ENCODE data around the gene DLG3. TPM values are rescaled to one million over a fixed set of nuclear protein-coding genes. Genes with fewer than 3 reads are reported as not detected.

The DLG3 gene
- total RNA-seq, 1 experiment from 2014 or later = 71.2 TPM

DNA sequence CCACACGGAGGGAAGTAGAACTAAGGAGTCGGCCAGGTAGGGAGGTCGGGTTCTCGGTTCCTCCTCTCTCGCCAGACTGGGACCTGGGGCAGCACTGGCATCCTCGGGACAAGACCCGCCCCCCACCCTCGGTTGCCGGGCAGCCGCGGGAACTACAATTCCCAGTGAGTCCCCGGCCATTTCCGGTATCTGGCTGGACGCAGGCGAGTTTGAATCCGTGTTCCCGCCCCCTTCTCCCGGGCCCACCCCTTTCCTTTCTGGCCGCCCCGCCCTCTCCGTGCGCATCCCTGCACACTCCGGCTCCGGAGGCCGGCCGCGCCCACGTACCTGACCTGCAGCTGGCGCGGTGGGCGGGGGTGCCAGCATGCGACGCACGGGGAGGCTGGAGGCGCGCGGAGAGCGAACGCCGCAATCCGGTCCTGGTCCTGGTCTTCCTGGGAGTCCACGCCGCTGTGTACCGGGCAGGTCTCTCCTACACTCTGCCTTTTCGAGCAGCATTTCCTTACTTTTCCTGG lies 10.2 kb upstream of the DLG3 start:
- Mint-ChIP-seq H3K4me3 (peak overlapping the region; percentile 83 to 90), H3K27ac (peak overlapping the region; percentile 90 to 98 (median 97); a peak in 5 of 7 replicates), H3K36me3 (ENCODE audit: insufficient read depth in 1 of 3, low read depth in 3 of 3) (peaks cover 14 to 29% (median 15%) of the 10 kb centered on the region in 3 experiments; a peak in 6 of 7 replicates), H3K4me1 (peaks cover 15 to 23% of the 10 kb centered on the region in 2 experiments), H3K9me3 (peaks cover 74 to 78% of the 10 kb centered on the region in 2 experiments), H3K27me3 (ENCODE audit: low read depth) (peaks cover 4% of the 10 kb centered on the region)
- Histone ChIP-seq H3K56ac (ENCODE audit: insufficient read length, low read depth, low read length) (no peak overlapping the region), H3K79me2 (ENCODE audit: insufficient read depth, low read length) (no peaks in the 10 kb centered on the region), H3K27me3 (ENCODE audit: insufficient read depth, low read length) (no peaks in the 10 kb centered on the region), H3K4me1 (ENCODE audit: insufficient read depth, low read length) (no peaks in the 10 kb centered on the region; the same call in 1 of the 2 replicates), H2AK5ac (ENCODE audit: insufficient read length, low read length) (no peak overlapping the region), H3K14ac (ENCODE audit: insufficient read depth, low read length) (no peak overlapping the region), H3K27ac (ENCODE audit: insufficient read length, low read depth, low read length) (no peak overlapping the region), H2BK120ac (ENCODE audit: low read depth, low read length, poor library complexity, severe bottlenecking) (no peak overlapping the region), H2BK5ac (ENCODE audit: insufficient read length, low read length) (no peak overlapping the region), H3K4ac (ENCODE audit: low read depth, low read length) (no peak overlapping the region), H2BK20ac (ENCODE audit: low read depth, low read length, poor library complexity, severe bottlenecking) (no peak overlapping the region), H3K4me2 (ENCODE audit: insufficient read depth, insufficient read length, low read length) (peak overlapping the region; percentile 81), H4K20me1 (ENCODE audit: control insufficient read depth, insufficient read depth, insufficient read length) (no peaks in the 10 kb centered on the region), H3T11ph (ENCODE audit: low read length) (no peak overlapping the region), H3K18ac (ENCODE audit: insufficient read length, low read depth, low read length) (no peak overlapping the region), H2BK12ac (ENCODE audit: insufficient read length, low read depth, low read length) (no peak overlapping the region), H4K5ac (ENCODE audit: insufficient read length, low read depth, low read length) (no peak overlapping the region), H3K23me2 (ENCODE audit: insufficient read length, low read depth, low read length, poor library complexity, severe bottlenecking) (peaks cover 10% of the 10 kb centered on the region), H3K79me1 (ENCODE audit: insufficient read depth, low read depth, low read length, poor library complexity, severe bottlenecking) (no peaks in the 10 kb centered on the region), H3K9me3 (ENCODE audit: control insufficient read depth, low read depth, low read length) (peaks cover 44% of the 10 kb centered on the region), H4K8ac (replicated peaks; ENCODE audit: insufficient read length, low read depth, low read length) (no peak overlapping the region), H2AFZ (ENCODE audit: low read length) (no peak overlapping the region), H4K91ac (ENCODE audit: insufficient read length, low read depth, low read length) (no peak overlapping the region), H3K23ac (ENCODE audit: insufficient read length, low read depth, low read length) (no peak overlapping the region), H3K9ac (ENCODE audit: extremely low read depth, insufficient read length, low read length) (peak overlapping the region; percentile 26), H2BK15ac (ENCODE audit: low read depth, low read length) (no peak overlapping the region)
- TF ChIP-seq, protein P1, sequence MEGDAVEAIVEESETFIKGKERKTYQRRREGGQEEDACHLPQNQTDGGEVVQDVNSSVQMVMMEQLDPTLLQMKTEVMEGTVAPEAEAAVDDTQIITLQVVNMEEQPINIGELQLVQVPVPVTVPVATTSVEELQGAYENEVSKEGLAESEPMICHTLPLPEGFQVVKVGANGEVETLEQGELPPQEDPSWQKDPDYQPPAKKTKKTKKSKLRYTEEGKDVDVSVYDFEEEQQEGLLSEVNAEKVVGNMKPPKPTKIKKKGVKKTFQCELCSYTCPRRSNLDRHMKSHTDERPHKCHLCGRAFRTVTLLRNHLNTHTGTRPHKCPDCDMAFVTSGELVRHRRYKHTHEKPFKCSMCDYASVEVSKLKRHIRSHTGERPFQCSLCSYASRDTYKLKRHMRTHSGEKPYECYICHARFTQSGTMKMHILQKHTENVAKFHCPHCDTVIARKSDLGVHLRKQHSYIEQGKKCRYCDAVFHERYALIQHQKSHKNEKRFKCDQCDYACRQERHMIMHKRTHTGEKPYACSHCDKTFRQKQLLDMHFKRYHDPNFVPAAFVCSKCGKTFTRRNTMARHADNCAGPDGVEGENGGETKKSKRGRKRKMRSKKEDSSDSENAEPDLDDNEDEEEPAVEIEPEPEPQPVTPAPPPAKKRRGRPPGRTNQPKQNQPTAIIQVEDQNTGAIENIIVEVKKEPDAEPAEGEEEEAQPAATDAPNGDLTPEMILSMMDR (conservative IDR thresholded peaks at IDR 0.05) = no peak
- peak; percentile 93 for DNase-seq
- WGBS (ENCODE audit: extremely low coverage, insufficient read length, low lambda C conversion rate) = no CpG with 5 or more reads among the region's 45 CpGs

Data from H9 (cell line).